A673 (cell line): ENCODE results near the gene PSMG3. TPM values are rescaled to one million over a fixed set of nuclear protein-coding genes. Genes with fewer than 3 reads are reported as not detected.

Experiments
- BruUV-seq: library from RNA; stranded (reverse); fragments of 400-500 nt; replicated peaks from 2 replicates; lab custom pipeline; 2021; lab: Mats Ljungman, UMichigan
- CTCF ChIA-PET: fragments of 300-600 bp; sonication (Branson Sonifier 250); formaldehyde crosslinking; loops from one replicate; lab custom pipeline; 2022; ENCODE audit warnings: antibody characterized with exemption; lab: Charles Lee
- POLR2A ChIA-PET: fragments of 300-600 bp; sonication (Branson Sonifier 250); formaldehyde crosslinking; loops from one replicate; lab custom pipeline; 2022; ENCODE audit warnings: antibody characterized with exemption; ENCODE audit not compliant: low non-redundant PET; lab: Charles Lee
- DNase-seq: peaks from one replicate; pipeline ENCODE4 v3.0.0-alpha.2; 2015; ENCODE audit warnings: low spot score
- H3K27ac ChIP-seq: fragments of 200-600 bp; sonication (generic); 2 replicates; pipeline ENCODE4 v1.5.1; 2016; ENCODE audit warnings: mixed run types, low read depth, mild to moderate bottlenecking, mixed read lengths, antibody characterized with exemption, low read length; ENCODE audit not compliant: poor library complexity, severe bottlenecking
- H3K27me3 ChIP-seq: fragments of 200-600 bp; sonication (generic); replicated peaks from 2 replicates; pipeline ENCODE4 v1.6.1; 2017; ENCODE audit warnings: mixed run types, low read depth, mild to moderate bottlenecking, mixed read lengths, antibody characterized with exemption, low read length; ENCODE audit not compliant: insufficient read depth, poor library complexity
- H3K36me3 ChIP-seq: fragments of 200-600 bp; sonication (generic); 2 replicates; pipeline ENCODE4 v1.6.1; 2016; ENCODE audit warnings: mixed run types, mild to moderate bottlenecking, mixed read lengths, antibody characterized with exemption, low read length; ENCODE audit not compliant: insufficient read depth, poor library complexity, severe bottlenecking
- H3K4me1 ChIP-seq: fragments of 200-600 bp; sonication (generic); 2 replicates; pipeline ENCODE4 v1.6.1; 2017; ENCODE audit warnings: mixed run types, mild to moderate bottlenecking, mixed read lengths, antibody characterized with exemption, low read length; ENCODE audit not compliant: insufficient read depth, poor library complexity, severe bottlenecking
- H3K4me3 ChIP-seq: fragments of 200-600 bp; sonication (generic); 2 replicates; pipeline ENCODE4 v1.5.1; 2016; ENCODE audit warnings: low read depth, mixed run types, mild to moderate bottlenecking, mixed read lengths, low read length; ENCODE audit not compliant: poor library complexity, severe bottlenecking
- H3K9me3 ChIP-seq: fragments of 200-600 bp; sonication (generic); 2 replicates; pipeline ENCODE4 v1.6.1; 2016; ENCODE audit warnings: mixed run types, low read depth, mild to moderate bottlenecking, mixed read lengths, antibody characterized with exemption, low read length; ENCODE audit not compliant: poor library complexity, severe bottlenecking
- CTCF ChIP-seq: fragments of 300-800, 200-600 bp; sonication (generic); conservative IDR thresholded peaks from 2 replicates; pipeline ENCODE4 v1.5.1; 2017; ENCODE audit warnings: low read depth, mild to moderate bottlenecking, antibody characterized with exemption, low read length, moderate library complexity, mixed read lengths
- EZH2 ChIP-seq: fragments of 200-600 bp; sonication (generic); IDR thresholded peaks from 2 replicates; pipeline ENCODE4 v1.6.1; 2017; ENCODE audit warnings: borderline replicate concordance, low read depth, mild to moderate bottlenecking, mixed read lengths, antibody characterized with exemption, low read length; ENCODE audit not compliant: poor library complexity, severe bottlenecking
- intact Hi-C: fragments of 100-400 bp; cut with micrococcal nuclease; formaldehyde crosslinking; loops from one replicate; pipeline ENCODE4 v1.10.0; 2022; ENCODE audit not compliant: unreplicated experiment
- total RNA-seq: library from RNA; stranded (reverse); gene quantifications from 2 replicates; pipeline ENCODE4 v1.2.3, GENCODE V29; 2021

The PSMG3 gene
- total RNA-seq, 1 experiment from 2014 or later, result 54.9 TPM

- H3K4me1 ChIP-seq, result no peaks in the 10 kb centered on the region
- no peaks in the 10 kb centered on the region for H3K9me3 ChIP-seq
- no peaks in the 10 kb centered on the region for H3K36me3 ChIP-seq
- intact Hi-C loops, result no loop called here
- POLR2A ChIA-PET, result no interaction called here
- no peak overlapping the region for H3K27ac ChIP-seq
- BruUV-seq, result no TSS peak
- H3K27me3 ChIP-seq, result peaks cover 9% of the 10 kb centered on the region
- no peak for DNase-seq
- H3K4me3 ChIP-seq, result no peak overlapping the region
- no peak for TF ChIP-seq CTCF
- no peak for TF ChIP-seq EZH2
- CTCF ChIA-PET, result no interaction called here
Measured at GRCh38 chr7:1616741-1617140, 46.9 kb upstream of the PSMG3 start.

GRCh38 chr7:1611708-1612241 is 41.9 kb upstream of the PSMG3 start:
- ChIA-PET CTCF (interaction anchor here (0.6 kb wide), 1 partner anchor 353 kb away, joined by 3 read pairs; no protein-coding TSS in a partner anchor), POLR2A (no interaction called here)
- TF ChIP-seq CTCF, result no peak
- no peak for TF ChIP-seq EZH2
- Histone ChIP-seq H3K27ac (no peak overlapping the region), H3K9me3 (no peaks in the 10 kb centered on the region), H3K4me1 (no peaks in the 10 kb centered on the region), H3K27me3 (peaks cover 9% of the 10 kb centered on the region), H3K36me3 (no peaks in the 10 kb centered on the region), H3K4me3 (no peak overlapping the region)
- no TSS peak for BruUV-seq
- intact Hi-C loops, result no loop called here
- DNase-seq, result no peak

- TF ChIP-seq EZH2 (no peak), CTCF (no peak)
- no peak for DNase-seq
- Histone ChIP-seq H3K9me3 (no peaks in the 10 kb centered on the region), H3K36me3 (no peaks in the 10 kb centered on the region), H3K4me1 (no peaks in the 10 kb centered on the region), H3K4me3 (no peak overlapping the region), H3K27ac (no peak overlapping the region), H3K27me3 (peaks cover 9% of the 10 kb centered on the region)
- POLR2A ChIA-PET, result no interaction called here
- intact Hi-C loops, result no loop called here
- BruUV-seq, result no TSS peak
- CTCF ChIA-PET, result no interaction called here
Measured at GRCh38 chr7:1610678-1611302, 41.0 kb upstream of the PSMG3 start.
